IMR-90 (cell line): ENCODE measurements around the gene ABCA12. TPM values are rescaled to one million over a fixed set of nuclear protein-coding genes. Genes with fewer than 3 reads are reported as not detected.

Source experiments
- ATAC-seq: fragments of 200-7000 bp; cut with Tn5 transposase; 2 replicates; pipeline ENCODE4 v1.9.1; 2020; ENCODE audit warnings: low read depth, mild to moderate bottlenecking, moderate library complexity
- BruUV-seq: library from RNA; stranded (reverse); fragments of 400-500 nt; replicated peaks from 2 replicates; lab custom pipeline; 2021; lab: Mats Ljungman, UMichigan
- CTCF ChIA-PET: fragments of 300-600 bp; formaldehyde crosslinking; extraction: SDS; loops from one replicate; lab custom pipeline; 2021; ENCODE audit warnings: antibody characterized with exemption; lab: Yijun Ruan, JAX
- POLR2A ChIA-PET: fragments of 300-600 bp; sonication (Branson Sonifier 250); formaldehyde crosslinking; loops from one replicate; lab custom pipeline; 2022; ENCODE audit warnings: antibody characterized with exemption; ENCODE audit not compliant: unreplicated experiment; lab: Charles Lee
- DNase-seq: peaks from one replicate; pipeline ENCODE4 v3.0.0; 2013
- H2AFZ ChIP-seq: replicated peaks from 2 replicates; pipeline ENCODE3; 2013; ENCODE audit warnings: low read length, mild to moderate bottlenecking; ENCODE audit not compliant: poor library complexity
- H2AK5ac ChIP-seq: 2 replicates; pipeline ENCODE4 v1.6.1; 2013; ENCODE audit warnings: low read depth, low read length, inconsistent platforms
- H2AK9ac ChIP-seq: replicated peaks from 2 replicates; pipeline ENCODE3; 2013; ENCODE audit warnings: mild to moderate bottlenecking, low read depth, low read length, moderate library complexity; ENCODE audit not compliant: poor library complexity
- H2BK120ac ChIP-seq: 2 replicates; pipeline ENCODE4 v1.6.1; 2013; ENCODE audit warnings: low read depth, low read length, inconsistent platforms
- H2BK15ac ChIP-seq: 3 replicates; pipeline ENCODE4 v1.6.1; 2013; ENCODE audit warnings: low read depth, low read length, inconsistent platforms
- H2BK20ac ChIP-seq: 2 replicates; pipeline ENCODE4 v1.6.1; 2013; ENCODE audit warnings: low read depth, mild to moderate bottlenecking, inconsistent platforms, low read length, moderate library complexity
- H2BK5ac ChIP-seq: 2 replicates; pipeline ENCODE4 v1.6.1; 2013; ENCODE audit warnings: mild to moderate bottlenecking, low read depth, low read length, inconsistent platforms; ENCODE audit not compliant: poor library complexity, severe bottlenecking
- H3K14ac ChIP-seq: replicated peaks from 2 replicates; pipeline ENCODE4 v1.6.1; 2013; ENCODE audit warnings: low read depth, low read length, inconsistent platforms
- H3K18ac ChIP-seq: 2 replicates; pipeline ENCODE4 v1.6.1; 2013; ENCODE audit warnings: low read depth, low read length, control low read depth
- H3K23ac ChIP-seq: 2 replicates; pipeline ENCODE4 v1.6.1; 2013; ENCODE audit warnings: low read depth, low read length, inconsistent platforms
- H3K27ac ChIP-seq: 2 replicates; pipeline ENCODE4 v1.5.1; 2013; ENCODE audit warnings: mild to moderate bottlenecking, control low read depth, low read length; ENCODE audit not compliant: insufficient read depth
- H3K27me3 ChIP-seq: 2 replicates; pipeline ENCODE4 v1.6.1; 2013; ENCODE audit warnings: low read length; ENCODE audit not compliant: control insufficient read depth, insufficient read depth
- H3K36me3 ChIP-seq: 2 replicates; pipeline ENCODE4 v1.6.1; 2013; ENCODE audit warnings: low read length, mixed read lengths; ENCODE audit not compliant: control insufficient read depth, insufficient read depth
- H3K4ac ChIP-seq: 2 replicates; pipeline ENCODE4 v1.6.1; 2013; ENCODE audit warnings: low read depth, low read length, inconsistent platforms
- H3K4me1 ChIP-seq: 2 replicates; pipeline ENCODE4 v1.6.1; 2013; ENCODE audit warnings: low read length, mixed read lengths; ENCODE audit not compliant: control insufficient read depth, insufficient read depth
- H3K4me2 ChIP-seq: 2 replicates; pipeline ENCODE4 v1.6.1; 2013; ENCODE audit warnings: low read depth, mild to moderate bottlenecking, control low read depth, low read length, moderate library complexity
- H3K4me3 ChIP-seq: 2 replicates; pipeline ENCODE4 v1.5.1; 2013; ENCODE audit warnings: low read depth, mild to moderate bottlenecking, control low read depth, low read length, moderate library complexity; ENCODE audit not compliant: insufficient read depth
- H3K56ac ChIP-seq: 2 replicates; pipeline ENCODE4 v1.6.1; 2013; ENCODE audit warnings: low read length, inconsistent platforms; ENCODE audit not compliant: insufficient read depth; ENCODE audit errors: extremely low read depth
- H3K79me1 ChIP-seq, 2 experiments: 2 replicates each; pipeline ENCODE4 v1.6.1; 2013; ENCODE audit warnings: low read length in 2 of 2, inconsistent platforms in 1 of 2, low read depth in 1 of 2
- H3K9ac ChIP-seq: 2 replicates; pipeline ENCODE4 v1.6.1; 2013; ENCODE audit warnings: low read depth, low read length, control low read depth
- H3K9me1 ChIP-seq: 2 replicates; pipeline ENCODE4 v1.6.1; 2013; ENCODE audit warnings: low read length, inconsistent platforms; ENCODE audit not compliant: insufficient read depth
- H3K9me3 ChIP-seq: 2 replicates; pipeline ENCODE4 v1.6.1; 2013; ENCODE audit warnings: low read length; ENCODE audit not compliant: control insufficient read depth, insufficient read depth
- H4K20me1 ChIP-seq: 2 replicates; pipeline ENCODE4 v1.6.1; 2013; ENCODE audit warnings: low read length, inconsistent platforms; ENCODE audit not compliant: insufficient read depth
- H4K5ac ChIP-seq: 2 replicates; pipeline ENCODE4 v1.6.1; 2013; ENCODE audit warnings: mild to moderate bottlenecking, low read depth, low read length, control low read depth
- H4K8ac ChIP-seq, 2 experiments: 2 replicates each; pipeline ENCODE4 v1.6.1; 2013; ENCODE audit warnings: low read depth in 2 of 2, low read length in 2 of 2, control low read depth in 1 of 2, inconsistent platforms in 1 of 2
- H4K91ac ChIP-seq: 2 replicates; pipeline ENCODE4 v1.6.1; 2013; ENCODE audit warnings: low read depth, low read length, inconsistent platforms; ENCODE audit not compliant: insufficient read depth
- BHLHE40 ChIP-seq: fragments of 150-350 bp; IDR thresholded peaks from 2 replicates; pipeline ENCODE4 v1.6.1; 2016; ENCODE audit warnings: mild to moderate bottlenecking, low read depth, low read length
- CEBPB ChIP-seq: IDR thresholded peaks from 2 replicates; pipeline ENCODE4 v1.6.1; 2012; ENCODE audit warnings: low read depth, low read length, improper control_type of control experiment
- CHD1 ChIP-seq: IDR thresholded peaks from 2 replicates; pipeline ENCODE4 v1.6.1; 2012; ENCODE audit warnings: low read depth, low read length, improper control_type of control experiment
- CTCF ChIP-seq: conservative IDR thresholded peaks from 2 replicates; pipeline ENCODE4 v1.5.1; 2012; ENCODE audit warnings: mild to moderate bottlenecking, low read depth, low read length, improper control_type of control experiment
- FOS ChIP-seq: fragments of 150-350 bp; IDR thresholded peaks from 2 replicates; pipeline ENCODE4 v1.6.1; 2016; ENCODE audit warnings: low read depth, low read length
- MAFK ChIP-seq: IDR thresholded peaks from 2 replicates; pipeline ENCODE4 v1.6.1; 2012; ENCODE audit warnings: low read depth, low read length, improper control_type of control experiment
- MAZ ChIP-seq: IDR thresholded peaks from 2 replicates; pipeline ENCODE4 v1.6.1; 2012; ENCODE audit warnings: low read depth, mild to moderate bottlenecking, low read length, improper control_type of control experiment, moderate library complexity, borderline replicate concordance
- MXI1 ChIP-seq: IDR thresholded peaks from 2 replicates; pipeline ENCODE4 v1.6.1; 2012; ENCODE audit warnings: low read depth, mild to moderate bottlenecking, low read length, moderate library complexity, borderline replicate concordance
- NFE2L2 ChIP-seq: fragments of 150-350 bp; IDR thresholded peaks from 2 replicates; pipeline ENCODE4 v1.6.1; 2016; ENCODE audit warnings: low read depth, mild to moderate bottlenecking, low read length
- POLR2A ChIP-seq: IDR thresholded peaks from 2 replicates; pipeline ENCODE4 v1.6.1; 2012; ENCODE audit warnings: mild to moderate bottlenecking, low read depth, low read length
- RAD21 ChIP-seq: IDR thresholded peaks from 2 replicates; pipeline ENCODE4 v1.6.1; 2012; ENCODE audit warnings: low read length, improper control_type of control experiment
- RCOR1 ChIP-seq: IDR thresholded peaks from 2 replicates; pipeline ENCODE4 v1.6.1; 2012; ENCODE audit warnings: mild to moderate bottlenecking, low read length, improper control_type of control experiment; ENCODE audit not compliant: insufficient replicate concordance
- RFX5 ChIP-seq: IDR thresholded peaks from 2 replicates; pipeline ENCODE4 v1.8.0; 2012; ENCODE audit warnings: low read depth, mild to moderate bottlenecking, low read length, moderate library complexity
- SMC3 ChIP-seq: fragments of 150-350 bp; IDR thresholded peaks from 2 replicates; pipeline ENCODE4 v1.6.1; 2016; ENCODE audit warnings: low read depth, mild to moderate bottlenecking, antibody characterized with exemption, low read length, moderate library complexity
- WGBS, 2 experiments: methylation state at CpG; one replicate each; pipeline versions ENCODE4 v1.1.5 to v1.1.7; 2013; ENCODE audit warnings: missing lambda C conversion rate in 2 of 2; ENCODE audit not compliant: insufficient read length in 1 of 2; ENCODE audit errors: extremely low coverage in 2 of 2; 5-methylcytosine and 5-hydroxymethylcytosine counted together
- dilution Hi-C: fragments of 300-500 bp; cut with HindIII; formaldehyde crosslinking; loops from one replicate; pipeline ENCODE4 v1.14.3; 2018; ENCODE audit warnings: low sequenced_read_pairs; ENCODE audit not compliant: unreplicated experiment
- in situ Hi-C: fragments of 300-500 bp; cut with MboI; formaldehyde crosslinking; loops from 3 replicates; pipeline ENCODE4 v1.14.3; 2019; ENCODE audit warnings: low sequenced_read_pairs, inconsistent platforms, mixed read lengths
- intact Hi-C: fragments of 100-400 bp; cut with micrococcal nuclease; formaldehyde crosslinking; loops from 2 replicates; pipeline ENCODE4 v1.10.0; 2022
- polyA plus RNA-seq, 3 experiments: library from polyadenylated mRNA; depleted of rRNA; stranded (reverse); fragments of >200 nt; gene quantifications; 2 replicates each; pipeline ENCODE4 v1.2.3, GENCODE V29; 2012; ENCODE audit warnings: low replicate concordance in 1 of 3
- total RNA-seq: library from RNA; depleted of rRNA; stranded (reverse); fragments of >200 nt; gene quantifications from 2 replicates; pipeline ENCODE4 v1.2.3, GENCODE V29; 2012
- TF ChIP-seq, protein P1 (sequence below): fragments of 150-350 bp; IDR thresholded peaks from 2 replicates; pipeline ENCODE4 v1.6.1; 2017; ENCODE audit warnings: mild to moderate bottlenecking, antibody characterized with exemption, low read length, low read depth
- TF ChIP-seq, protein P2 (sequence below): fragments of 150-350 bp; IDR thresholded peaks from 2 replicates; pipeline ENCODE4 v1.6.1; 2016; ENCODE audit warnings: low read depth, mild to moderate bottlenecking, low read length, moderate library complexity, borderline replicate concordance

Gene ABCA12
- total and polyA plus RNA-seq, 2 of the 4 experiments (the other 2 are of a cell fraction): under 0.01 TPM; not detected in 1

DNA sequence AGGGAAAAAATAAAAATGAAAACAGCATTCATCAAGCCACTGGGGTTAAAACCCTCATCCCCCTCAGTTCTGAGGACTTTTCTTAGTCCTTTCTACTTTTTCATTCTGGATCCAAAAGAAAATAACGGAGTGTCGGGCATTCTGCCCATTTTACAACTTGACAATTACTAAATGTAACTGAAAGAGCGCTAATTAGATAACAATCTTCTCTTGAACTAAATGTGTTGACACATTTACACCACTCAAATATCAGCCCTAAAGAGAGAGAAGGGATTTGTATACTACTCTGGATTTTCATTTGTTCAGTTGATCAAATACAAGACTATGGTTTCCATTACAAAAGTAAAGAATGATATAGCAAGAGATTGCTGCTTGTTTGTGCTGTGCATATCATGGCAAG, 27.5 kb downstream of the ABCA12 start:
- CTCF ChIA-PET: interaction anchor here (1.3 kb wide), 1 partner anchor 12 kb away, joined by 3 read pairs; no protein-coding TSS in a partner anchor
- no peak overlapping the region for H2BK20ac ChIP-seq
- intact Hi-C loops: no loop called here

More for the DNA sequence above, 27.5 kb downstream of the ABCA12 start:
- H3K4ac ChIP-seq: no peak overlapping the region
- no peak overlapping the region for H3K23ac ChIP-seq
- no peak overlapping the region for H2AK5ac ChIP-seq
- no peaks in the 10 kb centered on the region for H3K27me3 ChIP-seq
- H3K4me2 ChIP-seq: no peak overlapping the region
- no peaks in the 10 kb centered on the region for H3K36me3 ChIP-seq
- H3K56ac ChIP-seq: no peak overlapping the region
- H4K20me1 ChIP-seq: no peaks in the 10 kb centered on the region
- H2BK5ac ChIP-seq: no peak overlapping the region
- H3K27ac ChIP-seq: no peak overlapping the region
- no peaks in the 10 kb centered on the region for H3K79me1 ChIP-seq
- H3K9me1 ChIP-seq: no peaks in the 10 kb centered on the region
- ATAC-seq (no peak), DNase-seq (no peak)
- H4K8ac ChIP-seq: no peak overlapping the region
- TF ChIP-seq MAZ: no peak
- no peak for TF ChIP-seq CEBPB
- TF ChIP-seq RCOR1: no peak
- TF ChIP-seq, protein P1, sequence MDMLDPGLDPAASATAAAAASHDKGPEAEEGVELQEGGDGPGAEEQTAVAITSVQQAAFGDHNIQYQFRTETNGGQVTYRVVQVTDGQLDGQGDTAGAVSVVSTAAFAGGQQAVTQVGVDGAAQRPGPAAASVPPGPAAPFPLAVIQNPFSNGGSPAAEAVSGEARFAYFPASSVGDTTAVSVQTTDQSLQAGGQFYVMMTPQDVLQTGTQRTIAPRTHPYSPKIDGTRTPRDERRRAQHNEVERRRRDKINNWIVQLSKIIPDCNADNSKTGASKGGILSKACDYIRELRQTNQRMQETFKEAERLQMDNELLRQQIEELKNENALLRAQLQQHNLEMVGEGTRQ: no peak
- TF ChIP-seq, protein P2, sequence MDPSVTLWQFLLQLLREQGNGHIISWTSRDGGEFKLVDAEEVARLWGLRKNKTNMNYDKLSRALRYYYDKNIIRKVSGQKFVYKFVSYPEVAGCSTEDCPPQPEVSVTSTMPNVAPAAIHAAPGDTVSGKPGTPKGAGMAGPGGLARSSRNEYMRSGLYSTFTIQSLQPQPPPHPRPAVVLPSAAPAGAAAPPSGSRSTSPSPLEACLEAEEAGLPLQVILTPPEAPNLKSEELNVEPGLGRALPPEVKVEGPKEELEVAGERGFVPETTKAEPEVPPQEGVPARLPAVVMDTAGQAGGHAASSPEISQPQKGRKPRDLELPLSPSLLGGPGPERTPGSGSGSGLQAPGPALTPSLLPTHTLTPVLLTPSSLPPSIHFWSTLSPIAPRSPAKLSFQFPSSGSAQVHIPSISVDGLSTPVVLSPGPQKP: no peak
- no peak for TF ChIP-seq MXI1
- no peak for TF ChIP-seq FOS
- TF ChIP-seq POLR2A: no peak
- TF ChIP-seq RFX5: no peak
- no peak for TF ChIP-seq CHD1
- no peak for TF ChIP-seq RAD21
- TF ChIP-seq SMC3: no peak
- no peak for TF ChIP-seq NFE2L2
- no peak for TF ChIP-seq BHLHE40
- no peak for TF ChIP-seq MAFK
- TF ChIP-seq CTCF: no peak
- no peaks in the 10 kb centered on the region for H3K4me1 ChIP-seq
- no peak overlapping the region for H3K18ac ChIP-seq
- H3K9me3 ChIP-seq: no peaks in the 10 kb centered on the region
- in situ Hi-C loops (no loop called here), dilution Hi-C loops (no loop called here)
- no peak overlapping the region for H2BK15ac ChIP-seq
- WGBS, 2 experiments: no CpG with 5 or more reads among the region's 3 CpGs
- H4K91ac ChIP-seq: no peak overlapping the region
- H2AK9ac ChIP-seq: no peak overlapping the region
- no TSS peak for BruUV-seq
- no peak overlapping the region for H3K14ac ChIP-seq
- H3K4me3 ChIP-seq: no peak overlapping the region
- no peak overlapping the region for H2BK120ac ChIP-seq
- no peak overlapping the region for H3K9ac ChIP-seq
- no peak overlapping the region for H2AFZ ChIP-seq
- POLR2A ChIA-PET: no interaction called here
- no peak overlapping the region for H4K5ac ChIP-seq
